ENCODE data around the gene LIPT1. TPM values are rescaled to one million over a fixed set of nuclear protein-coding genes. Genes with fewer than 3 reads are reported as not detected.
"Not testable (repeated sequence)": the region's sequence is repeated elsewhere in the genome, so short reads cannot be mapped to it uniquely, and the experiment has no call there.

LIPT1 gene
- total RNA-seq, 1 donor from 2014 or later: 3.6 TPM

- Mint-ChIP-seq H3K36me3 (ENCODE audit: low read depth) (peaks cover 19% of the 10 kb centered on the region), H3K4me1 (ENCODE audit: low read depth) (peaks cover 3% of the 10 kb centered on the region), H3K27me3 (ENCODE audit: low read depth) (no peaks in the 10 kb centered on the region), H3K4me3 (ENCODE audit: unreplicated experiment) (no peak overlapping the region), H3K27ac (ENCODE audit: unreplicated experiment) (no peak overlapping the region), H3K9me3 (ENCODE audit: low read depth) (no peaks in the 10 kb centered on the region)
- no peak for TF ChIP-seq CTCF (IDR thresholded peaks at IDR 0.05)
- no peak for DNase-seq (ENCODE audit: low spot score)
These were observed 33.6 kb downstream of the LIPT1 start for GRCh38 chr2:99188357-99188756.

GRCh38 chr2:99190548-99190947 is 35.8 kb downstream of the LIPT1 start:
- Mint-ChIP-seq H3K4me3 (ENCODE audit: unreplicated experiment) (no peak overlapping the region), H3K9me3 (ENCODE audit: low read depth) (no peaks in the 10 kb centered on the region), H3K36me3 (ENCODE audit: low read depth) (peaks cover 26% of the 10 kb centered on the region), H3K4me1 (ENCODE audit: low read depth) (no peaks in the 10 kb centered on the region), H3K27ac (ENCODE audit: unreplicated experiment) (no peak overlapping the region), H3K27me3 (ENCODE audit: low read depth) (no peaks in the 10 kb centered on the region)
- peak; percentile 36 for TF ChIP-seq CTCF (IDR thresholded peaks at IDR 0.05)
- no peak for DNase-seq (ENCODE audit: low spot score)

GRCh38 chr2:99192364-99192763 is 37.6 kb downstream of the LIPT1 start:
- H3K4me1 Mint-ChIP-seq (ENCODE audit: low read depth); H3K27me3 Mint-ChIP-seq (ENCODE audit: low read depth); H3K4me3 Mint-ChIP-seq (ENCODE audit: unreplicated experiment); H3K9me3 Mint-ChIP-seq (ENCODE audit: low read depth); DNase-seq (ENCODE audit: low spot score); H3K27ac Mint-ChIP-seq (ENCODE audit: unreplicated experiment): not testable (repeated sequence)
- peaks cover 33% of the 10 kb centered on the region for H3K36me3 Mint-ChIP-seq (ENCODE audit: low read depth)

GRCh38 chr2:99198103-99198841 is 43.5 kb downstream of the LIPT1 start:
- H3K27ac Mint-ChIP-seq (ENCODE audit: unreplicated experiment): no peak overlapping the region
- H3K4me1 Mint-ChIP-seq (ENCODE audit: low read depth): no peaks in the 10 kb centered on the region

GRCh38 chr2:99200076-99200800 is 45.5 kb downstream of the LIPT1 start:
- DNase-seq (ENCODE audit: low spot score): no peak
- Mint-ChIP-seq H3K36me3 (ENCODE audit: low read depth) (peaks cover 17% of the 10 kb centered on the region), H3K4me1 (ENCODE audit: low read depth) (no peaks in the 10 kb centered on the region), H3K4me3 (ENCODE audit: unreplicated experiment) (no peak overlapping the region), H3K27ac (ENCODE audit: unreplicated experiment) (no peak overlapping the region), H3K9me3 (ENCODE audit: low read depth) (peaks cover 7% of the 10 kb centered on the region), H3K27me3 (ENCODE audit: low read depth) (no peaks in the 10 kb centered on the region)
- TF ChIP-seq CTCF (IDR thresholded peaks at IDR 0.05): no peak

More at GRCh38 chr2:99198103-99198841, 43.5 kb downstream of the LIPT1 start:
- Mint-ChIP-seq H3K4me3 (ENCODE audit: unreplicated experiment) (no peak overlapping the region), H3K9me3 (ENCODE audit: low read depth) (peaks cover 3% of the 10 kb centered on the region), H3K27me3 (ENCODE audit: low read depth) (no peaks in the 10 kb centered on the region), H3K36me3 (ENCODE audit: low read depth) (peaks cover 20% of the 10 kb centered on the region)
- no peak for DNase-seq (ENCODE audit: low spot score)
- TF ChIP-seq CTCF (IDR thresholded peaks at IDR 0.05): no peak
